B cell (primary cell): ENCODE data around the gene SLC39A7. TPM values are rescaled to one million over a fixed set of nuclear protein-coding genes. Genes with fewer than 3 reads are reported as not detected.

Experiments
- ATAC-seq: fragments of 200-7000 bp; cut with Tn5 transposase; one replicate; pipeline ENCODE4 v1.10.0; 2021; ENCODE audit warnings: low read depth, mild to moderate bottlenecking, moderate number of reproducible peaks, moderate library complexity
- CTCF ChIA-PET: fragments of 350-600 bp; sonication (Branson Sonifier 250); formaldehyde crosslinking; loops from one replicate; lab custom pipeline; 2021; ENCODE audit warnings: antibody characterized with exemption, inconsistent platforms; lab: Charles Lee
- POLR2A ChIA-PET: fragments of 350-600 bp; sonication (Branson Sonifier 250); formaldehyde crosslinking; loops from one replicate; lab custom pipeline; 2021; ENCODE audit warnings: antibody characterized with exemption; lab: Charles Lee
- DNase-seq: peaks from one replicate; pipeline ENCODE4 v3.0.0; 2013
- H2AFZ ChIP-seq: 2 replicates; pipeline ENCODE4 v1.6.1; 2012; ENCODE audit warnings: mild to moderate bottlenecking, low read depth, low read length; ENCODE audit not compliant: insufficient read depth, poor library complexity, severe bottlenecking
- H3K27ac ChIP-seq, 2 donors: 1 replicate in 1 of 2; 2 replicates in 1 of 2; pipeline ENCODE4 v1.5.1; 2012 to 2013; ENCODE audit warnings: low read length in 2 of 2, mild to moderate bottlenecking in 2 of 2, moderate library complexity in 1 of 2
- H3K27me3 ChIP-seq, 4 experiments: fragments of 200-600 bp in 1 of 4; sonication (generic) in 1 of 4; replicated peaks in 1 of 4; 1 replicate in 2 of 4; 2 replicates in 2 of 4; pipeline versions ENCODE4 v1.6.1 to v1.7.0; 2013 to 2016; ENCODE audit warnings: low read length in 3 of 4, mild to moderate bottlenecking in 2 of 4, mixed read lengths in 1 of 4, moderate library complexity in 1 of 4; ENCODE audit not compliant: insufficient read depth in 4 of 4, control insufficient read depth in 3 of 4; ENCODE audit errors: control extremely low read depth in 1 of 4
- H3K36me3 ChIP-seq, 2 experiments: replicated peaks in 1 of 2; 1 replicate in 1 of 2; 2 replicates in 1 of 2; pipeline versions ENCODE4 v1.6.1 to v1.7.1; 2013; ENCODE audit warnings: low read length in 1 of 2; ENCODE audit not compliant: insufficient read depth in 2 of 2, control insufficient read depth in 1 of 2; ENCODE audit errors: control extremely low read depth in 1 of 2, extremely low read depth in 1 of 2
- H3K4me1 ChIP-seq, 2 donors: fragments of 200-600 bp in 1 of 2; sonication (generic) in 1 of 2; 1 replicate in 1 of 2; 2 replicates in 1 of 2; pipeline versions ENCODE4 v1.5.1 to v1.6.1; 2013 to 2017; ENCODE audit warnings: low read length in 2 of 2; ENCODE audit not compliant: control insufficient read depth in 2 of 2, insufficient read depth in 2 of 2
- H3K4me2 ChIP-seq: replicated peaks from 2 replicates; pipeline ENCODE3; 2012; ENCODE audit warnings: mild to moderate bottlenecking, low read depth, low read length; ENCODE audit not compliant: poor library complexity, severe bottlenecking
- H3K4me3 ChIP-seq, 5 experiments: fragments of 200-600 bp in 1 of 5; sonication (generic) in 1 of 5; 1 replicate in 3 of 5; 2 replicates in 2 of 5; pipeline versions ENCODE4 v1.5.1 to v1.7.0; 2011 to 2016; ENCODE audit warnings: low read length in 4 of 5, mild to moderate bottlenecking in 4 of 5, low read depth in 2 of 5, control low read depth in 1 of 5, moderate library complexity in 1 of 5; ENCODE audit not compliant: insufficient read depth in 1 of 5; ENCODE audit errors: control extremely low read depth in 1 of 5, extremely low read depth in 1 of 5
- H3K79me2 ChIP-seq: fragments of 200-600 bp; sonication (generic); one replicate; pipeline ENCODE4 v1.6.0; 2016; ENCODE audit warnings: low read length; ENCODE audit not compliant: control insufficient read depth, insufficient read depth
- H3K9ac ChIP-seq: fragments of 200-600 bp; sonication (generic); 2 replicates; pipeline ENCODE4 v1.6.1; 2017; ENCODE audit warnings: mild to moderate bottlenecking, low read length, moderate library complexity
- H3K9me3 ChIP-seq, 3 donors: one replicate each; pipeline versions ENCODE4 v1.6.1 to v1.7.1; 2013; ENCODE audit warnings: low read length in 2 of 3; ENCODE audit not compliant: control insufficient read depth in 2 of 3, insufficient read depth in 1 of 3; ENCODE audit errors: control extremely low read depth in 1 of 3
- H4K20me1 ChIP-seq: 2 replicates; pipeline ENCODE4 v1.6.0; 2012; ENCODE audit warnings: mild to moderate bottlenecking, low read length; ENCODE audit not compliant: insufficient read depth, control insufficient read depth, poor library complexity, severe bottlenecking
- H3K27ac Mint-ChIP-seq: one replicate; pipeline ENCODE4 v1.8.0; 2021; ENCODE audit warnings: mixed read lengths
- H3K27me3 Mint-ChIP-seq: one replicate; pipeline ENCODE4 v1.8.0; 2021; ENCODE audit warnings: mixed read lengths
- H3K4me1 Mint-ChIP-seq: one replicate; pipeline ENCODE4 v1.8.0; 2021; ENCODE audit warnings: mixed read lengths
- H3K4me3 Mint-ChIP-seq: one replicate; pipeline ENCODE4 v1.8.0; 2021; ENCODE audit warnings: mixed read lengths
- H3K9me3 Mint-ChIP-seq: one replicate; pipeline ENCODE4 v1.8.0; 2022; ENCODE audit warnings: mixed read lengths; ENCODE audit not compliant: insufficient read depth
- EZH2 ChIP-seq: IDR thresholded peaks from 2 replicates; pipeline ENCODE4 v1.6.1; 2012; ENCODE audit warnings: borderline replicate concordance, low read depth, mild to moderate bottlenecking, moderate library complexity, low read length; ENCODE audit not compliant: insufficient read depth, poor library complexity, severe bottlenecking
- WGBS: methylation state at CpG from one replicate; pipeline ENCODE4 v1.1.5; 2013; ENCODE audit warnings: missing lambda C conversion rate; ENCODE audit not compliant: insufficient coverage; 5-methylcytosine and 5-hydroxymethylcytosine counted together
- intact Hi-C: fragments of 100-400 bp; cut with micrococcal nuclease; formaldehyde crosslinking; loops from one replicate; pipeline ENCODE4 v1.10.0; 2022
- polyA plus RNA-seq: library from polyadenylated mRNA; depleted of rRNA; stranded (reverse); fragments of >200 nt; gene quantifications from 2 replicates; pipeline ENCODE4 v1.2.3, GENCODE V29; 2012
- total RNA-seq, 2 donors: library from RNA; stranded (reverse); fragments of 120-200 nt in 1 of 2; gene quantifications; 1 replicate in 1 of 2; 2 replicates in 1 of 2; pipeline versions ENCODE4 v1.2.3 to v1.2.4, GENCODE V29; 2013 to 2022
- TF ChIP-seq, protein P1 (sequence below): fragments of 200-600 bp; IDR thresholded peaks from one replicate; pipeline ENCODE4 v1.8.0; 2022; ENCODE audit warnings: antibody characterized with exemption, mild to moderate bottlenecking

The SLC39A7 gene
- total and polyA plus RNA-seq, 2 donors (not counting 1 experiment from before 2014, with no cell fraction given) = 18.7 to 29.6 TPM

DNA sequence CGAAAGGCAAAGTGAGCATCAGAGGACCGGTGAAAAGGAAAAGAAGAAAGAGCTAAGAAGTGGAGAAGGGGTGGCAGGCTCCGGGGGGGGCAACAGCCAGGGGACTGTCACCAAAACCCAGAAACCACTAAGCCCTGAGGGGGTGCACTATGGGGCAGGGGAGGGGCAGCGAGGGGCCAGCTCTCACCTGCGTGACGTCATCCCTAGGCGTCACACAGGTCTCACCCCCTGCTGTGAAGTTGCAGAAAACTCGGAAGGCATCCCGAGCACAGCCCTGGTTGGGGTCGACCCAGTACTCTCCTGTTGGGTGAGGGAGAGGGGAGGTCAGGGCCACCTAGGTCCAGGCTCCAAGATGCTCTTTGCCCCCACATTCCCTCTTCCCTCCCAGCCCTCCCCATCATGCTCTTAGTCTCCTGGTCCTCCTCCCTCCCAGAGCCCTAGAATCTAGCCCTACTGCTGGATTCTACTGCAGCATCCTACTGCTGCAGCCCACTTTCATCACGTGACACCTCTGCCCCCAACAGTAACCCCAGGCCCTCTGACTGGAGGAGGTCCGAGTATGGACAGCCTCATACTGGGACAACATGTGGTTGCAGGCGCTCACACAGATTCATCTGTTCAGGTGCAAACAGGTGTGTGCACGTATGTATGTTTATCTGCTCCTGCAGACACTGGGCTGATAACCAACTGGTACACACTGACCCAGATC is 35.8 kb upstream of the SLC39A7 start:
- Histone ChIP-seq H3K4me2 (no peak overlapping the region), H3K36me3 (no peaks in the 10 kb centered on the region), H2AFZ (no peak overlapping the region), H3K27ac (no peak overlapping the region), H3K4me3 (no peak overlapping the region), H3K9me3 (no peaks in the 10 kb centered on the region), H3K4me1 (peaks cover 7 to 19% of the 10 kb centered on the region in 2 donors), H4K20me1 (no peaks in the 10 kb centered on the region), H3K79me2 (no peaks in the 10 kb centered on the region), H3K9ac (no peak overlapping the region), H3K27me3 (peaks cover 0 to 3% (median 0%) of the 10 kb centered on the region in 4 experiments)
- Mint-ChIP-seq H3K9me3 (no peaks in the 10 kb centered on the region), H3K27me3 (peaks cover 19% of the 10 kb centered on the region), H3K4me3 (no peak overlapping the region), H3K4me1 (peaks cover 18% of the 10 kb centered on the region), H3K27ac (no peak overlapping the region)
- intact Hi-C loops = no loop called here
- CTCF ChIA-PET = interaction anchor here (1.1 to 2.1 kb wide), 3 partner anchors 38 to 84 kb away, joined by 3 to 6 read pairs (median 4); no protein-coding TSS in a partner anchor
- ATAC-seq (no peak), DNase-seq (no peak)
- TF ChIP-seq, protein P1, sequence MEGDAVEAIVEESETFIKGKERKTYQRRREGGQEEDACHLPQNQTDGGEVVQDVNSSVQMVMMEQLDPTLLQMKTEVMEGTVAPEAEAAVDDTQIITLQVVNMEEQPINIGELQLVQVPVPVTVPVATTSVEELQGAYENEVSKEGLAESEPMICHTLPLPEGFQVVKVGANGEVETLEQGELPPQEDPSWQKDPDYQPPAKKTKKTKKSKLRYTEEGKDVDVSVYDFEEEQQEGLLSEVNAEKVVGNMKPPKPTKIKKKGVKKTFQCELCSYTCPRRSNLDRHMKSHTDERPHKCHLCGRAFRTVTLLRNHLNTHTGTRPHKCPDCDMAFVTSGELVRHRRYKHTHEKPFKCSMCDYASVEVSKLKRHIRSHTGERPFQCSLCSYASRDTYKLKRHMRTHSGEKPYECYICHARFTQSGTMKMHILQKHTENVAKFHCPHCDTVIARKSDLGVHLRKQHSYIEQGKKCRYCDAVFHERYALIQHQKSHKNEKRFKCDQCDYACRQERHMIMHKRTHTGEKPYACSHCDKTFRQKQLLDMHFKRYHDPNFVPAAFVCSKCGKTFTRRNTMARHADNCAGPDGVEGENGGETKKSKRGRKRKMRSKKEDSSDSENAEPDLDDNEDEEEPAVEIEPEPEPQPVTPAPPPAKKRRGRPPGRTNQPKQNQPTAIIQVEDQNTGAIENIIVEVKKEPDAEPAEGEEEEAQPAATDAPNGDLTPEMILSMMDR = no peak
- TF ChIP-seq EZH2 = no peak
- POLR2A ChIA-PET = interaction anchor here (0.7 kb wide), 1 partner anchor 116 kb away, joined by 4 read pairs; no protein-coding TSS in a partner anchor
- whole genome bisulfite sequencing = 89% methylated on average over 11 of the region's 14 CpGs

DNA sequence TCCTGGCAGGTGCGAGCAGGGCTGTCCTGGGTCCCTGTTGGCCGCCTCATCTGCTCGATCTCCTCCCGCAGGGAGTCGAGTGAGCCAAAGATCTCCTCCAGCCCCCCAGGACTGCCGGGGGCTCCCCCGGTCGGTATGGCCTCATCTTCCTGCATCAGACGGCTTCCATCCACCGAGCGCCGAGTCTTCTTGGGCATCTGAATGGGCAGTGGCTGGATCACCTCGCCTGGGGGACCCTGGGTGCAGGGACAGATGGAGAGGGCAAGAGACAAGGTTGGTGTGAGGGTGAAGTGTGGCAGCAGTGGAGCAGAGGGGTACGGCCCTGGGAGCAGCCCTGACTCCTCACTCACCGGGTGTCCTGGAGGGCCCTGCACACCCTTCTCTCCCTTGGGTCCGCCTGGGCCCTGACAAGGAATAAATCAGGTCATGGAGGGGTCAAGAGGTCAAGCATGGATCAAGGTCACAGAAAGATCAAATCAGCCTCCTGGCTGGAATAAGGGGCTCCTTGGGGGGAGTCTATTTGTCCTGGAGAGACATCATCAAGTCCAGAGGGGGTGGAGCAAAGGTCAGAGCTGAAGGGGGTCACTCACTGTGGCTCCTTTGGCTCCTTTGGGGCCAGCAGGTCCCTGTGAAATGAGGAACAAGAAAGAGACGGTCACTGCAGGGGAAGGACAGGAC is 34.9 kb upstream of the SLC39A7 start:
- Histone ChIP-seq H3K4me1 (peaks cover 7 to 23% of the 10 kb centered on the region in 2 donors), H2AFZ (no peak overlapping the region), H3K9me3 (no peaks in the 10 kb centered on the region), H3K4me2 (no peak overlapping the region), H3K79me2 (no peaks in the 10 kb centered on the region), H3K9ac (no peak overlapping the region), H3K27ac (no peak overlapping the region), H3K36me3 (no peaks in the 10 kb centered on the region), H4K20me1 (no peaks in the 10 kb centered on the region), H3K27me3 (peaks cover 0 to 3% (median 0%) of the 10 kb centered on the region in 4 experiments), H3K4me3 (no peak overlapping the region)
- ATAC-seq = no peak
- no peak for DNase-seq
- TF ChIP-seq, protein P1 = no peak
- no peak for TF ChIP-seq EZH2
- peaks cover 26% of the 10 kb centered on the region for H3K4me1 Mint-ChIP-seq
- H3K27me3 Mint-ChIP-seq = peaks cover 19% of the 10 kb centered on the region
- WGBS = 93% methylated on average over 16 of the region's 17 CpGs
- intact Hi-C loops = no loop called here
- CTCF ChIA-PET = interaction anchor here (0.6 to 2.1 kb wide), 2 partner anchors 17 to 83 kb away, joined by 3 to 6 read pairs; no protein-coding TSS in a partner anchor
- H3K27ac Mint-ChIP-seq = no peak overlapping the region
- no peak overlapping the region for H3K4me3 Mint-ChIP-seq
- no peaks in the 10 kb centered on the region for H3K9me3 Mint-ChIP-seq
- POLR2A ChIA-PET = no interaction called here
